Hepatocyte (in vitro differentiated cells): ENCODE measurements around the gene ASB2. TPM values are rescaled to one million over a fixed set of nuclear protein-coding genes. Genes with fewer than 3 reads are reported as not detected.

ENCODE experiments used
- DNase-seq: peaks from one replicate; pipeline ENCODE4 v3.0.0-alpha.2; 2016; ENCODE audit warnings: low spot score
- H2AFZ ChIP-seq: fragments of 200-600 bp; sonication (generic); 2 replicates; pipeline ENCODE4 v1.6.0; 2016; ENCODE audit warnings: antibody characterized with exemption, mild to moderate bottlenecking
- H3K27ac ChIP-seq: fragments of 200-600 bp; sonication (generic); 2 replicates; pipeline ENCODE4 v1.5.1; 2016; ENCODE audit warnings: mild to moderate bottlenecking
- H3K27me3 ChIP-seq: fragments of 200-600 bp; sonication (generic); 2 replicates; pipeline ENCODE4 v1.6.1; 2016
- H3K36me3 ChIP-seq: fragments of 200-600 bp; sonication (generic); replicated peaks from 2 replicates; pipeline ENCODE4 v1.5.1; 2016; ENCODE audit warnings: low read depth; ENCODE audit not compliant: insufficient read depth
- H3K4me1 ChIP-seq: fragments of 200-600 bp; sonication (generic); 2 replicates; pipeline ENCODE4 v1.5.1; 2016; ENCODE audit warnings: mild to moderate bottlenecking, moderate library complexity; ENCODE audit not compliant: insufficient read depth
- H3K4me2 ChIP-seq: fragments of 200-600 bp; sonication (generic); 2 replicates; pipeline ENCODE4 v1.6.0; 2016
- H3K4me3 ChIP-seq: fragments of 200-600 bp; sonication (generic); 2 replicates; pipeline ENCODE4 v1.5.1; 2016; ENCODE audit warnings: mild to moderate bottlenecking
- H3K79me2 ChIP-seq: fragments of 200-600 bp; sonication (generic); 2 replicates; pipeline ENCODE4 v1.6.0; 2017; ENCODE audit warnings: mild to moderate bottlenecking
- H3K9me2 ChIP-seq: fragments of 200-600 bp; sonication (generic); replicated peaks from 2 replicates; pipeline ENCODE4 v1.6.0; 2017; ENCODE audit warnings: mild to moderate bottlenecking; ENCODE audit not compliant: insufficient read depth
- H3K9me3 ChIP-seq: fragments of 200-600 bp; sonication (generic); 2 replicates; pipeline ENCODE4 v1.5.1; 2016; ENCODE audit warnings: low read depth, mild to moderate bottlenecking
- H4K20me1 ChIP-seq: fragments of 200-600 bp; sonication (generic); 2 replicates; pipeline ENCODE4 v1.6.0; 2016; ENCODE audit warnings: mild to moderate bottlenecking; ENCODE audit not compliant: insufficient read depth, poor library complexity, severe bottlenecking
- CTCF ChIP-seq: fragments of 200-600 bp; sonication (generic); IDR thresholded peaks from 2 replicates; pipeline ENCODE4 v1.5.1; 2016; ENCODE audit warnings: antibody characterized with exemption, mild to moderate bottlenecking; ENCODE audit not compliant: poor library complexity
- EZH2 ChIP-seq: fragments of 200-600 bp; sonication (generic); IDR thresholded peaks from 2 replicates; pipeline ENCODE4 v1.6.1; 2016; ENCODE audit warnings: antibody characterized with exemption, mild to moderate bottlenecking, borderline replicate concordance
- EZH2phosphoT487 ChIP-seq: fragments of 200-600 bp; sonication (generic); IDR thresholded peaks from one replicate; pipeline ENCODE4 v1.6.1; 2018; ENCODE audit warnings: antibody characterized with exemption, mild to moderate bottlenecking, low read depth, moderate library complexity; ENCODE audit not compliant: unreplicated experiment, severe bottlenecking
- WGBS: methylation state at CpG from one replicate; pipeline ENCODE4 v1.1.6; 2016; ENCODE audit warnings: low lambda C conversion rate; ENCODE audit errors: missing lambda C conversion rate; 5-methylcytosine and 5-hydroxymethylcytosine counted together
- polyA plus RNA-seq: library from polyadenylated mRNA; unstranded; fragments of >200 nt; fragmentation: Nextera tagmentation; extraction: Ambion mirVana; gene quantifications from 2 replicates; pipeline ENCODE4 v1.2.1, GENCODE V29; 2016
- total RNA-seq: library from RNA; depleted of rRNA; stranded (reverse); fragments of >200 nt; gene quantifications from 2 replicates; pipeline ENCODE4 v1.2.3, GENCODE V29; 2014

ASB2 gene
- total and polyA plus RNA-seq, 2 experiments from 2014 or later = 0.27 to 0.53 TPM

GRCh38 chr14:94009767-94010166 is 33.4 kb upstream of the ASB2 start:
- no peak overlapping the region for H2AFZ ChIP-seq
- H3K9me2 ChIP-seq = no peaks in the 10 kb centered on the region
- no peak for TF ChIP-seq CTCF
- no peak for TF ChIP-seq EZH2phosphoT487
- no peak for TF ChIP-seq EZH2
- H3K4me1 ChIP-seq = no peaks in the 10 kb centered on the region
- no peak overlapping the region for H3K4me3 ChIP-seq
- WGBS = 54% methylated on average over 4 of the region's 4 CpGs
- H3K27ac ChIP-seq = no peak overlapping the region
- H3K4me2 ChIP-seq = no peak overlapping the region
- DNase-seq = no peak
- H3K27me3 ChIP-seq = no peaks in the 10 kb centered on the region
- no peaks in the 10 kb centered on the region for H3K79me2 ChIP-seq
- H3K36me3 ChIP-seq = no peaks in the 10 kb centered on the region
- H4K20me1 ChIP-seq = no peaks in the 10 kb centered on the region
- H3K9me3 ChIP-seq = no peaks in the 10 kb centered on the region

- Histone ChIP-seq H3K9me3 (no peaks in the 10 kb centered on the region), H4K20me1 (no peaks in the 10 kb centered on the region), H3K4me2 (no peak overlapping the region), H3K79me2 (no peaks in the 10 kb centered on the region), H3K9me2 (no peaks in the 10 kb centered on the region), H3K36me3 (no peaks in the 10 kb centered on the region), H2AFZ (no peak overlapping the region), H3K27me3 (no peaks in the 10 kb centered on the region), H3K27ac (no peak overlapping the region), H3K4me3 (no peak overlapping the region), H3K4me1 (no peaks in the 10 kb centered on the region)
- no peak for DNase-seq
- TF ChIP-seq EZH2 (no peak), CTCF (no peak), EZH2phosphoT487 (no peak)
- WGBS = 75% methylated on average over 3 of the region's 3 CpGs
These were observed 31.9 kb upstream of the ASB2 start for GRCh38 chr14:94008234-94008633.

GRCh38 chr14:94005324-94006073 is 29.1 kb upstream of the ASB2 start:
- Histone ChIP-seq H3K27ac (no peak overlapping the region), H3K27me3 (no peaks in the 10 kb centered on the region), H4K20me1 (no peaks in the 10 kb centered on the region), H3K4me1 (no peaks in the 10 kb centered on the region), H3K4me3 (no peak overlapping the region), H3K79me2 (no peaks in the 10 kb centered on the region), H2AFZ (no peak overlapping the region), H3K4me2 (no peak overlapping the region), H3K9me2 (no peaks in the 10 kb centered on the region), H3K9me3 (no peaks in the 10 kb centered on the region), H3K36me3 (no peaks in the 10 kb centered on the region)
- 54% methylated on average over 14 of the region's 14 CpGs for WGBS
- TF ChIP-seq EZH2 (no peak), CTCF (peak; percentile 29)
- no peak for DNase-seq
